Measurements from ENCODE around the gene EPS15. TPM values are rescaled to one million over a fixed set of nuclear protein-coding genes. Genes with fewer than 3 reads are reported as not detected.

The EPS15 gene
- total RNA-seq, 1 experiment from 2014 or later = 37.1 TPM

GRCh38 chr1:51322417-51323101 is 196.5 kb downstream of the EPS15 start (continued):
- TF ChIP-seq AR (CRISPR knock-in tag; IDR thresholded peaks at IDR 0.05) (no peak), MAX (CRISPR knock-in tag; IDR thresholded peaks at IDR 0.05) (no peak), ZNF263 (CRISPR knock-in tag; IDR thresholded peaks at IDR 0.05; ENCODE audit: low read depth) (no peak), ATF6 (CRISPR knock-in tag; IDR thresholded peaks at IDR 0.05) (no peak), RORB (CRISPR knock-in tag; IDR thresholded peaks at IDR 0.05) (no peak), ZSCAN18 (CRISPR knock-in tag; IDR thresholded peaks at IDR 0.05) (no peak), TP53 (CRISPR knock-in tag; IDR thresholded peaks at IDR 0.05) (no peak), FOXP4 (CRISPR knock-in tag; IDR thresholded peaks at IDR 0.05) (no peak), NR3C1 (CRISPR knock-in tag; conservative IDR thresholded peaks at IDR 0.05; ENCODE audit: low read depth) (no peak)

GRCh38 chr1:51321924-51322280 is 197.2 kb downstream of the EPS15 start:
- no peaks in the 10 kb centered on the region; the same call in none of the 2 replicates for H3K27me3 Mint-ChIP-seq (ENCODE audit: low read depth)
- H3K4me1 Mint-ChIP-seq = peaks cover 6% of the 10 kb centered on the region; the same call in 1 of the 2 replicates
- H3K27ac Mint-ChIP-seq = no peak overlapping the region
- no peak for DNase-seq (ENCODE audit: low spot score)
- no peak for ATAC-seq
- no peaks in the 10 kb centered on the region for H3K36me3 Mint-ChIP-seq
- ChIA-PET POLR2A (no interaction called here), CTCF (no interaction called here)
- H3K9me3 Mint-ChIP-seq = no peaks in the 10 kb centered on the region
- H3K4me3 Mint-ChIP-seq = no peak overlapping the region
- TF ChIP-seq ZSCAN18 (CRISPR knock-in tag; IDR thresholded peaks at IDR 0.05) (no peak), ZNF317 (CRISPR knock-in tag; IDR thresholded peaks at IDR 0.05; ENCODE audit: borderline replicate concordance, low read depth) (no peak), E2F1 (CRISPR knock-in tag; IDR thresholded peaks at IDR 0.05) (no peak), STAT6 (CRISPR knock-in tag; conservative IDR thresholded peaks at IDR 0.05; ENCODE audit: low read depth) (no peak), ZNF416 (CRISPR knock-in tag; IDR thresholded peaks at IDR 0.05) (no peak), MAX (CRISPR knock-in tag; IDR thresholded peaks at IDR 0.05) (no peak), NFYB (CRISPR knock-in tag; conservative IDR thresholded peaks at IDR 0.05; ENCODE audit: low read depth) (no peak), ATF3 (CRISPR knock-in tag; conservative IDR thresholded peaks at IDR 0.05) (no peak), TEAD1 (CRISPR knock-in tag; IDR thresholded peaks at IDR 0.05) (no peak), CTCF (IDR thresholded peaks at IDR 0.05) (no peak), ZBTB21 (CRISPR knock-in tag; IDR thresholded peaks at IDR 0.05; ENCODE audit: borderline replicate concordance) (no peak)
